Activated CD4-positive, alpha-beta T cell treated with anti-CD3 and anti-CD28 coated beads for 4 hours (primary cell): ENCODE measurements around the gene WNT3A.

Source experiments
- DNase-seq, 2 donors: peaks; one replicate each; pipeline ENCODE4 v3.0.0-alpha.2; 2020

Gene WNT3A

DNA sequence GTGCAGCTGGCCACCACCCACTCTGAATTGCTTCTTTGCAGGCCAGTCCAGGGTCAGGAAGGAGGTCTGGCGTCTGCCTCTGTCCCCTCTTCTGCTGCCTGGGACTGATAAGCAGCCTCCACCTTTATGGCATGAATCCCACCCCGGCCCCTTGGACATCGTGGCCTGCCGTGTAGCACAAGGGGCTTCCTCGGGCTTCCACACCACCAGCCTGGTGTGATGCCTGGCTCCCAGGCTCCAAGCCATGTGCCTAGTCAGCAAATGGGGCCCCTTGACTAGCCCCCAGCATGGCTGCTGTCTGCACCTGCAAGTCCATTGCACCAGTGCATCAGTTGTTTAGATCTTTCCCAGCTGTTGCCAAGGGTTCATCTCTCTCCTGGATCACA is 65.9 kb downstream of the WNT3A start:
- no peak for DNase-seq

DNA sequence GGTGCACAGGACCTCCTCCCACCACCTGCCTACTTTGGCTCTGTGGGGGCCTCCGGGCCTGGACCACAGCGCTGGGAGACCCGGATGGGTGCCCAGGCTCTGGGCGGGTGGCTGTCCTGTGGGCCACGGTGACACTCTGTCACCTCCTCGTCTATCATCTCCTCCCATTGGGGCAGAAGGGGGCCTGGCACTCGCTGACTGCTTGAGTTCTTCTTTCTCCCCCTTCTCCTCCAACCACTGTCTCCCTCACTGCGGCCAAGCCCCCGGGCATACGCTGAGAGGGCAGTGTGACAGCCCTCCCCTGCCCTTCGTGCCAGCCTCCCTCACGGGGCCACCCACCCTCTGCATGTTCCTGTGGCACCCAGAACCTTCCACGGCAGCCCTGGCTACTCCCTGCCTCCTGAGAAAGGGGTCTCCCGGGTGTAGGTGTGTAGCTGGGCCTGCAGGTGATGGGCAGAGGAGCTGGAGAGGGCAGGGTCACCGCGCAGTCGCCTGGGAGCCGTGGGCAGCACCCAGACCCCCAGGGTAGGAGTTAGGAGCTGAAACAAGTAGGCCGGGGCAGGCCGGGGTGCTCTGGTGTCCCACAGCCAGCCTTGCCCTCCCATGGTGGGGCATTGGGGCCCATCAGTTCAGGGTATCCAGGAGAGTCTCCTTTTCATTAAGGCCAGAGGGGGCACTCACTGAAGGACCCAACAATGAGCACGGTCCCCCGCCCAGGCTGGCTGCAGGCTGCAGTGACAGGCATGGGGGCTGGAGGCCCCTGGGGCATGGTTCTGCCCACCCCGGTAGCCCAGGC is 66.5 kb downstream of the WNT3A start:
- DNase-seq, result no peak

DNA sequence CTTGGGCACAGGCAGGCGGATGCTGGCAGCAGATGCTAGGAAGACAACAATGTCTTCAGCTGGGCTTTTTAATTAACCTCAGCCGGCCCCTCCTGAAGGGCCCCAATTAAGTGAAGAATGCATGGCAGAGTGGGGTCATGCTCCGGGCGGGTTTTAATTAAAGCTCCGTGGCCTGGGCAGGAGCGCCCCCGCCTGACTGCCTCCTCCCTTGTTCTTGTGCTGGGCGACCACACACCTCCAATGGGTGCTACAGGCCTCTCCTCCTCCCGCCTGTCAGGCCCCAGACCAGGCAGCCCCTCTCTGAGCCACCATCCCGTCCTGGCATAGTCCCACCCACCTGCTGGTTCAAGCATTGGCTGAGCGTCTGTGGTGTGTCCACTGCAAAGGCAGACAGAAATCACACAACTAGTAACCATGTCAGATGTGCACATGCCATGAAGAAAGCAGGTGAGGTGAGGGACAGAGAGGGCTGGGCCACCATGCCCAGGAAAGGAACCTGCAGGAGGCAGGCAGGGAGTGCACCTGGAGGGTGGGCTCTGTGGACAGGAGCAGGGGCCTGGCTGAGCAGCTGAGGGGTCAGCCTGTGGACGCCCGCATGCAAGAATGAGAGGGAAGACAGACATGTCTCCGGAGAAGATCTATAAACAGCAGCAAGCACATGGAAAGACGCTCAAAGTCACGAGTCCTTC is 67.2 kb downstream of the WNT3A start:
- no peak for DNase-seq

DNA sequence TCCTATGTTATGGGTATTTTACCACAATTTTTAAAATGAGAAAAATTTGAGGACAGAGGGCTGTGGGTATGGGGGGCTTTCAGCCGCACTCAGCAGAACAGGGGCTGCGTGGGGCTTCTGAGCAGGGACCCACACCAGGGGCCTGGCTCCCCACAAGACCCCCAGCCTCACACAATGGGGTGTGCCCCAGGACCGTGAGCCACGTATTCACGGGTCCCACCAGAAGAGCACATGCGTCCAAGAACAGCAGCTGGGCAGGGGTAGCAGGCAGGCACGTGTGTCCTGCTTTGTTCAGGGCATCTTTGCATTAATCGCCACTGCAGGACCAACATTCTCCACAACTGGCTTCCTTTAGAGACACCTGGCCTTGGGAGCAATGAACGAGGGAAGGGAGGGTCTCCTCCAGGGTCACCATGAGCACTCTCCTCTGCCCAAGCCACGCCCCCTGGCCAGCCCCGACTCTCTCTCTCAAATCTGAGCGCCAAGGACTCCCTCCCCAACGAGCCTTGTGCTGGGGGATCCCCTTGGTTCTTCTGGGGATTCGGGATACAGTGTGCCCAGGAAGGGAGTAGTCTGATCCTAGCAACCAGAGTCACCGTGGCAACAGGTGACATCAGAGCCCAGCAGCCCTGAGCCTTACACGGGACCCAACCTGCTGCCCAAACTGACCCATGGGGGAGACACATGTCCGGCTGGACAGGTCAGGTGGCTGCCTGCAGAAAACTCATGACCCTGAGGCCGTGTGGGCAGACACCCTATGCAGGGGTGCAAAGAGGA is 68.3 kb downstream of the WNT3A start:
- DNase-seq, result no peak

DNA sequence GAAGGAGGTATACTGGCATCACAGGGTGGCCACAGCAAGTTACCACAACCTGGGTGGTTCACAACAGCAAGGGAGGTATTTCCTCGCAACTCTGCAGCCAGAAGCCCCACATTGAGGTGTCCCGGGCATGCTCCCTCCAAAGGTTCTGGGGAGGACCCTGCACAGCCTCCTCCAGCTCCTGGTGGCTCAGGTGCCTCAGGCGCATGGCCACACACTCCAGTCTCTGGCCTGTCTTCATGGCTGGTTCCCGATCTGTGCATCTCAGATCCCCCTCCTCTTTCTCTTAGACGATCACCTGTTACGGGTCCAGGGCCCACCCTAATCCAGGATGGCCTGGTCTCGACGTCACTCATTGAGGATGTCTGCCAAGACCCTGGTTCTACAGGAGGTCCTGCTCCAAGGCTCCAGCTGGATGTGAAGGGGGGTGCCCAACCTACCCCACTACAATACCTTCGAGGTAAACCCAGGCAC is 69.0 kb downstream of the WNT3A start:
- DNase-seq, result no peak

DNA sequence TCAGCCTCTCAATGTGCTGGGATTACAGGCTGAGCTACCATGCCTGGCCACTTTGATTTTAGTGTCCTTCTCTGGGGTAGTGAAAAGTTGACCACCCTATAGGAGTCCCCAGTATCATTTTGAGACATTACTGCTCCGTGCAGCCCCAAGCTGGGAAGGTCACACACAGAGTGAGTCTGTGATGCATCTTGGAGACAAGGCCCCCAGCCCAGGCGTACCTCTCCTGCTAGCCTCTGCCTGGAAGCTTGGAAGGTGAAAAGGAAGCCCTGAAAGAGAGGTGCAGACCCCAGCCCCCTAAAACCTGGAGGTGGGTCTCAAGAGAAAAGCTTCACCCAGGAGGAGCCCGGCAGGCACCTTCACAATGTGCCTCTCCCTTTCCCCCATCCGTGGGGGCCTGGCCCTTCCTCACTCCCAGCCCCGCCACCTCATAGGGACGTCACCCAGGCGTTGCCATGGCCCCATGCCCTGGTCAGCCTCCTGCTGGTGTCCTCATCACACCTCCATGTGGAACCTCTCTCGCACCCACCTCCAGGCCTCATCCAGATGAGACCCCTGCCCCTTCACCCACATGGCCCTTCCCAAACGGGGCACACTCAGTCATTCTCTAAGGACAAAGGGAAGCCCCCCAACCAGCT is 70.1 kb downstream of the WNT3A start:
- no peak for DNase-seq

DNA sequence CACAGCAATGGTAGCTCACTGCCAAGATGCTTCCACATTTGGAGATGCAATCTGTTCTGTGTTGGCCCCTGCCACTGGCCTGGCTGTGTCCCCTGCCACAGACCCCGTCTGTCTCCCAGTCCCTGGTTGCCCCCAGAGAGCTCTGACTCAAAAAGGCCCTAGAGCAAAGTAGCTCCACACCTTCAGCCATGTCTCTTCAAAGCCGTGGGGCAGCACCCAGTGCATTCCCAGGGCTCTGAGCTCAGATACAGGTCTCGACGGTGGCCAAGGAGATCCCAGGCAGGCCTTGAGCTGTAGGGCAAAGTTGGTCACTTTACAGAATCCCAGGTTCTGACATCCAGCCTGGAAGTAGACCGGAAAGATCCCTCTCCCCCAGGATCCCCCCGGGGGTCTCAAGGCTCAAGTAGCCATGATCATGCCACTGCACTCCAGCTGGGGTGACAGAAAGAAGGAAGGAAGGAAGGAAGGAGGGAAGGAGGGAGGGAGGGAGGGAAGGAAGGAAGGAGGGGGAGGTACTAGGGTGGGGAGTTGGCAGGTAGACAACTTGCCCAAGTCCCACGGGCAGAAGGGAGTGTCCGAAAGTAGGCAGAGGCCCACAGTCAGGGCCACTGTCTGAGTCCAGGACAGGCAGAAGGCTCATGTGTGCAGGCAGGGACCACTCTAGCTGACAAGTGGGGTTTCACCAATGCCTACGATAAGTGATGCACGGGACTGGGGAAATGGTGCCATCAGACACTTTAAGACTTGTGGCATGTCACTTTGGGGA is 71.0 kb downstream of the WNT3A start:
- no peak for DNase-seq

DNA sequence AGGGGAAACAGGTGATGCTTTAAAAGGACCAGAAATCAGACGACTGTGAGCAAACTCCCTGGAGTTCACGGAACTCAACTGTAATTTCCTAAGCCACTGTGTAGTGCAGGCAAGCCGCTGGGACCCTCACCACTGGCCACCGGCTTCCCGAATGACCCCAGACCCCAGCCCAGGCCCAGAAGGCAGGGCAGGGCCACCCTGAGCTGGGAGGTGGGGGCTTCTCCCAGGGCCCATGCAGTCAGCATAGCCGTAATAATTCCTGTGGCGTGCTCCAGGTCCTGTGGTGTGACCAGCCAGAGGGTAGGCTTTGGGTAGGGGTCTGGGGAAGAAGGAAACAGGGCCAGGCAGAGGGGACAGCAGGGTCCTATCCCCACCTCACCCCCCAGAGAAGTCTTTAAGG is 72.2 kb downstream of the WNT3A start:
- DNase-seq, result no peak

DNA sequence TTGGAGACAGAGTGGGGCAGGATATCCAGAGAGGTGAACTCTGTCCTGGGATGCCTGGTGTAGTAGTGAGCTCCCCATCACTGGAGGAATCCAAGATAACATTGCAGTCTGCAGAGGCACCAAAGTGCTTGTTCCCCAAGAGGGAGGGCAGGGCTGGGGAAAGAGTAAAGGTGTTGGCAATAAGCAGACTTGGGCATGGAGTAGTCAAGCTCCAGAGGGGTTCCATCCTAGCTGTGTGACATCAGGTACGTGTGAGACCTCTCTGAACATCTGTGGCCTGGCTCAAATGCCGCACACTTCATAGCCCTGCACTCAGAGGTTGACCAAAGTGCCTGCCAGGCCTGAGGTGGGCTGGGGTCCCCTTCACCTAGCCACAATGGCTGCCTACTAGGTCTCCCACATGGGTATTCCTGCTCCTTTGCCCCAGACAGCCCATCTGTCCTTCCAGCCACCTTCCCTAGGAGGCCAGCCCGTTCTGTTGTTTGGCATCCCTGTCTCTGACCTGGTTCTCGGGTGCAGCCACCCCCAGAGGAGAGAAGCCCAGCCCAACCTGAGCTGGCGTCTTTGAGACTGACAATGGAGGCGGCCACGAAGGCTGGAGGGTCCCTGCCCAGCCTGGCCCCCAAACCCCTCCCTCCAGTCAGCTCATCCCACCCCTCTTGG is 72.9 kb downstream of the WNT3A start:
- DNase-seq, result no peak

DNA sequence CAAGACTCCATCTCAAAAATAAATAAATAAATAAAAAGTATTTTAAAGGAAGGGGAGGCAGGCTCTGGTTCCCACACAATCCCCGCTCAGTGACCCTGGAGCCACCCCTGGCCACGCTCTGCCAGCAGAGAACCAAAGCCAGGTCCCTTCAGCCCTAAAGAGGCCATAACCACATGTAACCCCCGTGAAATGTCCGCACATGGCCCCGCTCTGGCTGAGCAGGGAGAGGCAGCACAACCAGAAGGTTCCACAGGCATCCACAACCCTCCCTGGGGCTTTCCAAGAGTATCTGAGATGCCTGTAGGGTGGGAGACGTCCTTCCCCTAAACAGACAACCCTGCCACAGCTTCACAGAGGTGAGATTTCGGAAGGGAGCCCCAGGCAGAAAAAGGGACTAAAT is 74.3 kb downstream of the WNT3A start:
- DNase-seq, result no peak

DNA sequence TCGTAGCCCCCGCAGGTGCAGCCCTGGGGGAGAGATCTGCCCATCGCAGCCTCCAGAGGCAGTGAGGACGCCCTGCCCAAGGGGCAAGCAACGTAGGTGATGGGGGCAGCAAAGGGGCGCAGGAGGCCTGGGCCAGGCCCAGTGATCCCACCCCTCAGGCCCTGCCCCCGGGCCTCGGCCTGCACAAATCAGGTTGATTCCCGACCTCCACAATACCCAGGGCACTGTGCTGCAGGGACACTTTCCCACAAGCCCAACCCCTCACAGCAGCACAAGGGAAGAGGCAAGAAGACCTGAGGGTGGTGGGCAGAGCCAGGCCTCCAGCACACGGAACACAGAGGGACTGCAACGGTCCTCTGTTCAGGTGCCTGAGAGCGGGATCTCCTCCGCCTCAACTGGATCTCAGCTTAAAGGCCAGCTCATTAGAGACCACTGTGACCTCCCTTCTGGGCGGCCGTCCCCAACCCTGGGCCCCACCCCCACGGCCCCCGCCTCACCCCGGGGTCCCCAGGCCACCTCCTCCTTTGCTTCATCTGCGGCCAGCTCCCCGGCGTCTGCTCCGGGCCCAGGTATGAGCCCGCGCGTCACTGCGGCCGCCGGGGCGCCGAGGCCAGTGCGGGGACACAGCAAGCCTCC is 74.9 kb downstream of the WNT3A start:
- DNase-seq, result peak in 1 of 2 donors; percentile 11

DNA sequence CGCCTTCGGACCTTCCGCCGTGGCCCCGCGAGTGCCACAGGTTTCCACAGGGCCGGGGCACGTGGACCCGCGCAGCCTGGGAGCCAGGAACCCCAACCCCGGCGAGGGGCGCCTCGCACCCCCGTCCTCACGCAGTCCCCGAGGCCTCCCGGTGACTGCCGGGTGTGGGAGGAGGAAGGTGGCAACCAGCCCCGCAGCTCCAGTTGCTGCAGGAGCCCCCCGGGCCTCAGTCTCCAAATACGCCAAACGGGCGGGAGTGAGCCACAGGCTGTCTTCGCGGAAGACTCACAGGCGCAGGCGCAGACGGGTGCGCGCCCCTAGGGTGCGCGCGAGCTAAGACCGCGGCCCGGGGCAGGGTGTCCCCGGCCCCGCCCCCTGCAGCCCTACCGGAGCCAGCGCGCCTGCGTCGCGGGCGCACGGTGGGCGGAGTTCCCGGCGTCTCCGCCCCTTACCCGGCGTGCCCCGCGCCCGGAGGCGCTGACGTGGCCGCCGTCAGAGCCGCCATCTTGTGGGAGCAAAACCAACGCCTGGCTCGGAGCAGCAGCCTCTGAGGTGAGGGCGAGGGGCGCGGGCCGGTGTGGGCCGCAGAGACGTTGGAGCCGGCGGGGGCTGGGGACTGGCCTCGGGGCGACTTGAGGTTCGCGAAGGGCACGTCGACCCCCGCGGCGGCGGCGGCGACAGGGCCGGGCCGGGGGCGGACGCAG is 75.6 kb downstream of the WNT3A start, which contains the start of gene ARF1:
TSS of gene ARF1 (plus strand) at position 495 of the 704 bp plus-strand sequence. CDS start 14,407 bp downstream, outside the sequence.
- peak; percentile 91 for DNase-seq

DNA sequence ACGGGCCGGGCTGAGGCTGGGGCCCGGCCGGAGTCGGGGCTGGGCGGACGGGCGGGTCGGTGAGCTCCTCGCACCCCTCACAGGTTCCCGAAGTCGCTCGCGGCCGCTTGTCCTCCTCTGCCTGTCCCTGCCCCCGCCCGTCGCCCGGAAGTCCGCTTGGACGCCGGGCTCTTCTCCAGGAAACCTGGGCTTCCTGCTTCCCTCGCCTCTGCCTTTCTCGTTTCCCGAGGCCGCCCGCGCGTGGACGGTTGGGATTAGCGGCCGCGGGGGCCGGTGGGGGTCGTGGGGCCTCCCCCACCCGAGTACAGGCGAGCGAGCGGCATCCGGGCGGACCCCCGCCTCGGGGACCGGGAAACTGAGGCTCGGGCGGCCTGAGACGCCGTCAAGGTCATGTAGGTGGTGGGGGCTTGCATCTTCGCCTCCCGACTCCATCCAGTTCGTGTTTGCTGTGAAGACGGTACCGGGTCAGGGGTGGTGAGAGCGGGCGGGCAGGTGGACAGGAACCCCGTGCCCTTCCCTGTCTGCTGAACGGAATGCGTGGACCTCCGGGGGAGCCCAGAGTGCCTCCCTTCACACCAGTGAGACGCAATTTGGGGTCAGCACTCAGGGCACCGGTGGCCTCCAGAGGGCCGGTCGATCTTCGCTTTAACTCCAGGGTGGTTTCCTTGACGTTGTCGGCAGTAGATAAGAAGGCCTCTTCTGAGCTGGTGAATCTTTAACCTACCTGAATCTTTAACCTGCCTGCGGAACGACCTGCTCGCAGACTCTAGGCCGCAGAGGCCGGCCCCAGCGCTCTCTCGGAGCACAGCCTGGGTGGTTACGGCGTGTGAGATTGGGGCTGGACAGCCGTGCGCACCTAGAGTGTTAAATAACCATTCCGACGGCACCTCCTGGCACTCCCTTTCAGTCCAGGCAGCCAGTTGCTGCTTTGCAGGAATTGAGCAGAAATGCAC is 76.4 kb downstream of the WNT3A start:
- peak in 1 of 2 donors; percentile 17 for DNase-seq

DNA sequence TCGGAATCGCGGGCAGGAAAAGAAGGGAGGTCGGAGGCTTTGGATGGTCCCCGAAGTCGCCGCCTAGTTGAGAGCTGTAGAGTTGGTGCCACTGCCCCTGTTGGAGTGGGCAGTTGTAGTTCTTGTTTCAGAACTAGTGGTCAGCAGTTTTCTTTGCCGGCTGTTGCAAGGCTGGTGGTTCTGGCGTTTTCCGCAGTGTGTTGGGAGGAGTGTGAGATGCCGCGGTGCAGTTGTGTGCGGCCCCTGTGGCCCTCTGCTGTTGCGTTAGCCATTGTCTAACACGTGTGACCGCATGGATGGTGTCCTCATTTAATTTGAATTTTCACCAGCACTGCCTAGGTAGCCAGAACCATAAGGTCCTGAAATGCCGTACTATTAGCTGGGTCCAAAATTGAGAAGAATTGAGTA is 77.1 kb downstream of the WNT3A start:
- no peak for DNase-seq

DNA sequence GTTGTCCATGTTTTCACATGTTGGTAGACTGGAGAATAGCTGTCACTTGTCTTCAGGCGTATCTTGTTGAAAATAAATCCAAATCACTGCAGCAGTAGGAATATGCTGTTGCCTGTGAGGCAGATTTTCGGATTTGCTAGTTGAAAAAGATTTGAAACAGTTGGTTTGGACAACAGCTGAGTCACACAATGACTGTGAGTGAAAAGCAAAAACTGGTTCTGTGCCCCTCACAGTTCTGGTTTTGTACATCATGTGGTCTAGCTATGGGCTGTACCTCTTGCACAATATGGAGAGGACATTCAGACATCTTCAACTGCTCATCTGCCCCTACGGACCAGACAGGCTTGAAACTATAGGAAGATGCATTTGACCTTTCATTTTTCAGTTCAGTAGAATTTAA is 77.5 kb downstream of the WNT3A start:
- DNase-seq, result no peak

DNA sequence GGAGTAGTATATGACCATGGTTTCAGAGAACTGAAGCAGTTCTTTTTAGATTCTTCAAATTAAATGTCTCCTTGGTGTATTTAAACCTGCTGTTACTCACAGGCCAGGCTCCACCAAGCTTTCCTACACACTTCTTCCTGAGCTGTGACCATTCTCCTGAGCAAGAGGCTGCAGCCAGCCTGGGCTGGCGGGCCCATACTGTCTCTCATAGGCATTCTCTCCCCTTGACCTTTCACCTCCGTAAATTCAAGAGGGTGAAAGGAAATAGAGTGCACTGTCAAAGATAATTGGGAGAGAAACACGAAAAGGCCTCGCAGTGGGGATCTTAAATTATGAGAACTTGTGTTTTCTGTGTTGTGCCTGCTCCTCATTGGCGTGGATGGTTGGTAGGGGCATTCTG is 78.0 kb downstream of the WNT3A start:
- no peak for DNase-seq

DNA sequence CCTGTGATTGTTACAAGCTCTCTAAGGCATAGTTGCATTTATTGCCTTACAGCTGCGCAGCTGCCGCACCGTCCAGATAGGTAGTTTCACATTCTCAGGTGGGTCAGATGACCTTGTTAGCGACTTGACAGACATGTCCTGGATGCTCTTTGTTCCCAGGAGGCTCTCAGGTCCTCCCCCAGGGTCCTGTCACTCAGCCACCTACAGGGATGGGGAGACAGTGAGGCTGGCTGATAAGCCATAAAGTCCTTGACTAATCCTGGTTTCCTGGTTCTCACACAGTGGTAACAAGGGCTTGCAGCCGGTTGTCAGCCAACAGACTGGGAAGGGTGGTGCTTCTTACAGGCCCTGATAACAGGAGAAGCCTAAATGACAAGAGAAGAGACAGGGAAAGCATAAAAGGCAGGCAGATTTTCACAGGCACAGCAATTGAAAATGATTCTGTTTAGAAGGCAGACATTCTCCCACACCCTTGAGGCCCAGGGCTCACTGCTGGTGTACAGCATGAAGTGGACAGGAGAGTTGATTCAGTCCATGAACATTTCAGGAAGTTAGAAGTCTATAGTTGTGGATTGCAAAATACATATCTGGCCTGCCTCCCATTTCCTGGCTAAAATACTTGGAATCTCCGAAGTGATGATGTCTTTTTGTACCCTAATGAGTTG is 78.6 kb downstream of the WNT3A start:
- no peak for DNase-seq

DNA sequence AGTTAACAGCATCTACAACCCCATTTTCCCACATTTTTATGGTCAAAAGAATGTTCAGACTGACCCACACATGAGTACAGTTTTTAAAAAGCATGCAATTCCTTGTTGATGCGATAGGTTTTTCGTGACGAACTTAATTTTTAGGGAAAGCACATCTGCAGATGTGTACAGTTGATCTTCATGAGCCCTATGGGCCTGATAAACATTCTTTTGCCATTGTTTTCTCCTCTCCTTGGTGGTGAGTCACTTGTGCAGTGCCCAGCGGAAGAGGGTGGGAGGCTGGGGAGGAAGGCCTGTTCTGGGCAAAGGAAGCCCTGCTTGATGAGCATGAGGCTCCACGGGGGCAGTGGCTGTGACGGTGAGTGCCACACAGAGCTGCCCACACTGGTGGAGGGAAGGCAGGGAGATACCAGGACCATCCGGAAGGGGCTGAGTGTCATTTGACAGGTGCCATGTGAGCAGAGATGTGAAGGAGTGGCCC is 81.0 kb downstream of the WNT3A start:
- peak in 1 of 2 donors; percentile 42 for DNase-seq
